Nephron progenitor cell (in vitro differentiated cells): Measurements from ENCODE around the gene LMAN1L.

Experiments used
- DNase-seq: peaks from one replicate; pipeline ENCODE4 v3.0.0; 2021
- H3K27ac Mint-ChIP-seq: 2 replicates; pipeline ENCODE4 v1.8.0; 2021; ENCODE audit warnings: mild to moderate bottlenecking, moderate library complexity, mixed read lengths
- H3K27me3 Mint-ChIP-seq: 2 replicates; pipeline ENCODE4 v1.8.0; 2021; ENCODE audit warnings: mild to moderate bottlenecking, low read depth, mixed read lengths; ENCODE audit not compliant: poor library complexity
- H3K36me3 Mint-ChIP-seq: 2 replicates; pipeline ENCODE4 v1.8.0; 2021; ENCODE audit warnings: low read depth, mixed read lengths
- H3K4me1 Mint-ChIP-seq: 2 replicates; pipeline ENCODE4 v1.8.0; 2021; ENCODE audit warnings: mixed read lengths
- H3K4me3 Mint-ChIP-seq: 2 replicates; pipeline ENCODE4 v1.8.0; 2021; ENCODE audit warnings: mild to moderate bottlenecking, moderate library complexity, mixed read lengths
- H3K9me3 Mint-ChIP-seq: 2 replicates; pipeline ENCODE4 v1.8.0; 2021; ENCODE audit warnings: mild to moderate bottlenecking, moderate library complexity, mixed read lengths
- CTCF ChIP-seq: fragments of 200-600 bp; sonication (generic); IDR thresholded peaks from 2 replicates; pipeline ENCODE4 v1.5.0; 2021; ENCODE audit warnings: antibody characterized with exemption

Gene LMAN1L

DNA sequence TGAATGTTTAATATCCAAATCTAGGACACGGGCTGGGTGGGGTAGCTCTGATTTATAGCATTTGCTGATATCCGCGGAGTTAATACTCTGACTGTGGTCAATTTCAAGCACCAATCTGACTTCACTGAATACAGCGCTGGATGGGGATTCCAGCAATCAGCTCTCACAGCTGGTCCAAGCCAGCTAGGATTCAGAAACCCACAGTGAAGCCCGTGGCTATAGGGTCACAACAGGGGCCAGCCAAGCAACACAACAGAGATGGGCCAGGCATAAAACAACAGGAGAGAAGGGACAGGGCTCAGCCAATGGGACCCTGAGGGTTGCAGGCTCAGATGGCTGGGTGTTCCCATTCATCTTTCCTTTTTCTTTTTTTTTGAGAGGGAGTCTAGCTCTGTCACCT is 5.4 kb upstream of the LMAN1L start:
- Mint-ChIP-seq H3K9me3 (no peaks in the 10 kb centered on the region), H3K27ac (no peak overlapping the region), H3K4me1 (peaks cover 11% of the 10 kb centered on the region), H3K4me3 (no peak overlapping the region), H3K27me3 (peaks cover 6% of the 10 kb centered on the region), H3K36me3 (peaks cover 12% of the 10 kb centered on the region)
- TF ChIP-seq CTCF, result no peak
- DNase-seq, result no peak

DNA sequence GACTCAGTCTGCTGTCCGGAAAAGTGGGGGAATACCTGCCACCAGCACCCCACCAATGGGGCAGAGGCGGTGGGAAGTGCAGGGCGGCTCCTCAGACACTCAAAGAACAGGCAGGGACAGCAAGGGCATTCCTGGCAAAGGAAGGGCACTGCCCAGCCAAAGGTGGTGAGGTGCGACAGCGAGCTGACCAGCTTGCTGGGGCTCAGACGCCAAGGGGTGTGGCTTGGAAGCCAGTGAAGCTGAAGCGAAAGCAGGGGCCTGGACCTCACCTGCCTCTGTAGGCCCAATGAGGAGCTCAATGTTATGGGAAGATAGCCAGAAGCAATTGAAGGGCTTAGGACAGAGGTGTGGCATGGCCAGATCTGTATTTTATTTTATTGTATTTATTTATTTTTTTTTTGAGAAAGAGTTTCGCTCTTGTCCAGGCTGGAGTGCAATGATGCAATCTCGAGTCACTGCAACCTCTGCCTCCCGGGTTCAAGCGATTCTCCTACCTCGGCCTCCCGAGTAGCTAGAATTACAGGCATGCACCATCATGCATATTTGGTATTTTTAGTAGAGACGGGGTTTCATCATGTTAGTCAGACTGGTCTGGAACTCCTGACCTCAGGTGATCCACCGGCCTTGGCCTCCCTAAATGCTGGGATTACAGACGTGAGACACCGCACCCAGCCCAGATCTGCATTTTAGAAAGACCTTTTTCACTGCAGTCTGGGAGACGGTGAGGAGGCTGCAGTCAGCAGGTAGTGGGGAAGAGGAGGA is 4.4 kb upstream of the LMAN1L start:
- no peak for TF ChIP-seq CTCF
- Mint-ChIP-seq H3K27me3 (peaks cover 6% of the 10 kb centered on the region), H3K9me3 (no peaks in the 10 kb centered on the region)

GRCh38 chr15:74808840-74809229 is 3.8 kb upstream of the LMAN1L start:
- Mint-ChIP-seq H3K4me3 (no peak overlapping the region), H3K9me3 (no peaks in the 10 kb centered on the region), H3K27ac (no peak overlapping the region), H3K4me1 (peaks cover 11% of the 10 kb centered on the region), H3K36me3 (peaks cover 11% of the 10 kb centered on the region), H3K27me3 (peaks cover 10% of the 10 kb centered on the region)
- DNase-seq, result no peak
- TF ChIP-seq CTCF, result no peak

More for the DNA sequence above, 4.4 kb upstream of the LMAN1L start:
- peaks cover 11% of the 10 kb centered on the region for H3K4me1 Mint-ChIP-seq
- H3K4me3 Mint-ChIP-seq, result no peak overlapping the region
- DNase-seq, result no peak
- no peak overlapping the region for H3K27ac Mint-ChIP-seq
- peaks cover 12% of the 10 kb centered on the region for H3K36me3 Mint-ChIP-seq

GRCh38 chr15:74809242-74809641 is 3.4 kb upstream of the LMAN1L start:
- Mint-ChIP-seq H3K4me1 (peaks cover 11% of the 10 kb centered on the region), H3K27me3 (peaks cover 10% of the 10 kb centered on the region), H3K4me3 (no peak overlapping the region), H3K27ac (peak overlapping the region; percentile 16), H3K36me3 (peaks cover 7% of the 10 kb centered on the region), H3K9me3 (no peaks in the 10 kb centered on the region)
- no peak for TF ChIP-seq CTCF
- no peak for DNase-seq

DNA sequence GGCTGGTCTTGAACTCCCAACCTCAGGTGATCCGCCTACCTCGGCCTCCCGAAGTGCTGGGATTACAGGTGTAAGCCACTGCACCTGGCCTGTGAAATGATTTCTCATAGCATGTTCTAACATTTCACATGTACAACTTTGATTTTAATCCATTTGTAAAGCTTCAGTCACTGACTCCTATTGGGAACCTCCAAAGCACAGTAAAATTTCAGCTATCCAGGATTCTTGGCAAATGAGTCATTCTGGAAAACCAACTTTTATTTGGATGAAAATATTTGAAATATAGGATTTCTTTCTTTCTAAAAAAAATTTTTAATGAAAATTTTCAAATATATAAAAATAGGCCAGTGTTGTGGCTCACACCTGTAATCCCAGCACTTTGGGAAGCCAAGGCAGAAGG is 2.7 kb upstream of the LMAN1L start:
- Mint-ChIP-seq H3K36me3 (peaks cover 2% of the 10 kb centered on the region), H3K27ac (no peak overlapping the region), H3K9me3 (no peaks in the 10 kb centered on the region), H3K4me3 (no peak overlapping the region), H3K4me1 (peaks cover 11% of the 10 kb centered on the region), H3K27me3 (peaks cover 10% of the 10 kb centered on the region)
- no peak for DNase-seq
- TF ChIP-seq CTCF, result no peak
